ENCODE data around the gene CCDC127. TPM values are rescaled to one million over a fixed set of nuclear protein-coding genes. Genes with fewer than 3 reads are reported as not detected.

Gene CCDC127
- total and polyA plus RNA-seq, 4 donors = 1.1 to 2.6 (median 2.1) TPM

GRCh38 chr5:156411-157072, 61.4 kb downstream of the CCDC127 start:
- Histone ChIP-seq H3K4me3 (ENCODE audit: low read depth in 1 of 3, low read length in 3 of 3) (no peak overlapping the region), H3K4me1 (ENCODE audit: control insufficient read depth in 4 of 4, insufficient read depth in 4 of 4, low read length in 3 of 4) (no peaks in the 10 kb centered on the region), H3K36me3 (ENCODE audit: control insufficient read depth in 4 of 4, insufficient read depth in 3 of 4, low read depth in 1 of 4, low read length in 3 of 4) (no peaks in the 10 kb centered on the region), H3K27me3 (ENCODE audit: control insufficient read depth in 4 of 4, insufficient read depth in 4 of 4, low read length in 3 of 4) (no peaks in the 10 kb centered on the region), H3K27ac (ENCODE audit: low read depth in 1 of 2, low read length in 2 of 2) (no peak overlapping the region), H3K9me3 (ENCODE audit: control insufficient read depth in 4 of 4, low read length in 3 of 4) (no peaks in the 10 kb centered on the region), H3K9ac (ENCODE audit: low read depth in 1 of 2, low read length in 2 of 2) (no peak overlapping the region)
- DNase-seq (ENCODE audit: low spot score) = no peak
- TF ChIP-seq JUND (IDR thresholded peaks at IDR 0.05) (no peak), EGR1 (IDR thresholded peaks at IDR 0.05; ENCODE audit: low read depth in 2 of 2) (no peak), TAF1 (conservative IDR thresholded peaks at IDR 0.05) (no peak), GABPA (IDR thresholded peaks at IDR 0.05 in 1 of 2, conservative IDR thresholded peaks at IDR 0.05 in 1 of 2) (no peak), SP1 (IDR thresholded peaks at IDR 0.05) (no peak), NR2F2 (IDR thresholded peaks at IDR 0.05) (no peak), HNF4G (IDR thresholded peaks at IDR 0.05) (no peak)
- 86% methylated on average over 17 of the region's 17 CpGs for WGBS

- no peak overlapping the region for H3K4me3 ChIP-seq (ENCODE audit: low read depth in 1 of 3, low read length in 3 of 3)
- no peaks in the 10 kb centered on the region for H3K9me3 ChIP-seq (ENCODE audit: control insufficient read depth in 4 of 4, low read length in 3 of 4)
- no peaks in the 10 kb centered on the region for H3K4me1 ChIP-seq (ENCODE audit: control insufficient read depth in 4 of 4, insufficient read depth in 4 of 4, low read length in 3 of 4)
- 90% methylated on average over 23 of the region's 23 CpGs for WGBS
- H3K9ac ChIP-seq (ENCODE audit: low read depth in 1 of 2, low read length in 2 of 2) = no peak overlapping the region
- no peaks in the 10 kb centered on the region for H3K27me3 ChIP-seq (ENCODE audit: control insufficient read depth in 4 of 4, insufficient read depth in 4 of 4, low read length in 3 of 4)
- H3K36me3 ChIP-seq (ENCODE audit: control insufficient read depth in 4 of 4, insufficient read depth in 3 of 4, low read depth in 1 of 4, low read length in 3 of 4) = no peaks in the 10 kb centered on the region
- TF ChIP-seq NR2F2 (IDR thresholded peaks at IDR 0.05) (no peak), SP1 (IDR thresholded peaks at IDR 0.05) (no peak), HNF4G (IDR thresholded peaks at IDR 0.05) (no peak), YY1 (IDR thresholded peaks at IDR 0.05) (no peak), ZBTB33 (IDR thresholded peaks at IDR 0.05) (no peak), ATF3 (IDR thresholded peaks at IDR 0.05) (no peak), HNF4A (conservative IDR thresholded peaks at IDR 0.05) (no peak), REST (IDR thresholded peaks at IDR 0.05) (no peak), GABPA (IDR thresholded peaks at IDR 0.05 in 1 of 2, conservative IDR thresholded peaks at IDR 0.05 in 1 of 2) (no peak)
- no peak for DNase-seq (ENCODE audit: low spot score)
- H3K27ac ChIP-seq (ENCODE audit: low read depth in 1 of 2, low read length in 2 of 2) = no peak overlapping the region
These were observed 62.1 kb downstream of the CCDC127 start for GRCh38 chr5:155651-156410.
